ENCODE measurements around the gene CHSY3.

Gene CHSY3

GRCh38 chr5:130096483-130096882, 192.2 kb downstream of the CHSY3 start:
- DNase-seq (ENCODE audit: low read depth): no peak

GRCh38 chr5:130099008-130099407, 194.7 kb downstream of the CHSY3 start:
- no peak for DNase-seq (ENCODE audit: low read depth)

- no peak for DNase-seq (ENCODE audit: low read depth)
Measured at GRCh38 chr5:130102375-130102774, 198.1 kb downstream of the CHSY3 start.

GRCh38 chr5:130102960-130103359, 198.7 kb downstream of the CHSY3 start:
- DNase-seq (ENCODE audit: low read depth): no peak

- DNase-seq (ENCODE audit: low read depth): no peak
Measured at GRCh38 chr5:130104895-130105688, 200.8 kb downstream of the CHSY3 start.

- DNase-seq (ENCODE audit: low read depth): no peak
Measured at GRCh38 chr5:130106480-130106879, 202.2 kb downstream of the CHSY3 start.

- no peak for DNase-seq (ENCODE audit: low read depth)
Measured at GRCh38 chr5:130109152-130109551, 204.9 kb downstream of the CHSY3 start.

GRCh38 chr5:130110328-130110727, 206.1 kb downstream of the CHSY3 start:
- DNase-seq (ENCODE audit: low read depth): no peak

GRCh38 chr5:130111746-130112145, 207.5 kb downstream of the CHSY3 start:
- no peak for DNase-seq (ENCODE audit: low read depth)

- DNase-seq (ENCODE audit: low read depth): no peak
Measured at GRCh38 chr5:130112246-130112645, 208.0 kb downstream of the CHSY3 start.

- DNase-seq (ENCODE audit: low read depth): no peak
Measured at GRCh38 chr5:130115686-130116085, 211.4 kb downstream of the CHSY3 start.

GRCh38 chr5:130116462-130116861, 212.2 kb downstream of the CHSY3 start:
- DNase-seq (ENCODE audit: low read depth): no peak

- no peak for DNase-seq (ENCODE audit: low read depth)
Measured at GRCh38 chr5:130116972-130117371, 212.7 kb downstream of the CHSY3 start.

- no peak for DNase-seq (ENCODE audit: low read depth)
Measured at GRCh38 chr5:130126746-130127145, 222.5 kb downstream of the CHSY3 start.

- no peak for DNase-seq (ENCODE audit: low read depth)
Measured at GRCh38 chr5:130135506-130135905, 231.2 kb downstream of the CHSY3 start.

GRCh38 chr5:130136300-130136699, 232.0 kb downstream of the CHSY3 start:
- no peak for DNase-seq (ENCODE audit: low read depth)

GRCh38 chr5:130137681-130138080, 233.4 kb downstream of the CHSY3 start:
- no peak for DNase-seq (ENCODE audit: low read depth)

GRCh38 chr5:130138406-130139045, 234.3 kb downstream of the CHSY3 start:
- no peak for DNase-seq (ENCODE audit: low read depth)

- DNase-seq (ENCODE audit: low read depth): no peak
Measured at GRCh38 chr5:130141659-130142320, 237.5 kb downstream of the CHSY3 start.

- no peak for DNase-seq (ENCODE audit: low read depth)
Measured at GRCh38 chr5:130151239-130151638, 247.0 kb downstream of the CHSY3 start.

GRCh38 chr5:130155345-130156011, 251.2 kb downstream of the CHSY3 start:
- DNase-seq (ENCODE audit: low read depth): no peak

GRCh38 chr5:130158036-130158435, 253.8 kb downstream of the CHSY3 start:
- no peak for DNase-seq (ENCODE audit: low read depth)

GRCh38 chr5:130159968-130160367, 255.7 kb downstream of the CHSY3 start:
- DNase-seq (ENCODE audit: low read depth): no peak

Data from activated T-helper 1 cell treated with Interleukin-2 at 50 U/mL for 16 hours (primary cell).